GM18873 (cell line): Measurements from ENCODE around the gene CMPK2.

Source experiments
- ATAC-seq: cut with Tn5 transposase; IDR thresholded peaks from one replicate; pipeline ENCODE4 v1.9.1; 2021; ENCODE audit warnings: mild to moderate bottlenecking, moderate library complexity, moderate number of reproducible peaks; ENCODE audit not compliant: unreplicated experiment, low FRiP score

The CMPK2 gene

DNA sequence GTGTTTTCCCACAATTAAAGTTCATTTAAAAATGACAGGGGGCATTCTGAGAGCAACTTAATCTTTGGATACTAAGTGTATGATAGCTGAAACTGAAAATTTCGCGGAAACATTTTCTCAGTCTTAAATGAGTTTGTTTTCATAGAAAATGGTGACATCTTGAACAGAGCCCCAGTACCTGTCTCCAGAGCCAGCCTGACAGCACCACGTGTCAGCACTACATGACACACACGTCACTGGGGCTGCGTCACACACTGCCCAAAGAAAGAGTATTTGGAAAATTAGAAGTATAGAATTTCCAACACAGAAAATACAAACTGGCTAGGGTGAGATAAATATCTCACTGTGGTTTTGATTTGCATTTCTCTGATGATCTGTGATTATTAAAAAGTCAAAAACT, 50.8 kb downstream of the CMPK2 start:
- no peak for ATAC-seq

DNA sequence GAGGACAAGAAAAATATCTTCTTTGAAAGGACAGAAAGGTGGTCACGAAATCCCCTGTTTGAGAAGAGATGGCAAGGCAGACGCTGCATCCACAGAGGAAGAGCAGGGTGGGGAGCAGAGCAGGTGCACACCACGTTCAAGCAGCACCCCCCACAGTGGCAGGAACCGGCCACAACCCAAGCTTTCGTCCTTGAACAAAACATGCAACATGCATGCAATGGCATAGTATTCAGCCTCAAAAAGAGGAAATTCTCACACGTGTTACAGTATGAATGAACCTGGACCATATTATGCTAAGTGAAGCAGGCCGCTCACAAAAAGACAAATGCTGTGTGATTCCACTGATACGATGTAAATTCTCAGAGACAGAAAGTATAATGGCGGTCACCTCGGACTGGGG, 51.4 kb downstream of the CMPK2 start:
- no peak for ATAC-seq

- no peak for ATAC-seq
Observed at GRCh38 chr2:6813573-6813972, 52.1 kb downstream of the CMPK2 start.

GRCh38 chr2:6812857-6813530, 52.7 kb downstream of the CMPK2 start:
- no peak for ATAC-seq

- no peak for ATAC-seq
Observed at GRCh38 chr2:6810961-6811360, 54.7 kb downstream of the CMPK2 start.

- ATAC-seq, result no peak
Observed at GRCh38 chr2:6808426-6808825, 57.3 kb downstream of the CMPK2 start.

DNA sequence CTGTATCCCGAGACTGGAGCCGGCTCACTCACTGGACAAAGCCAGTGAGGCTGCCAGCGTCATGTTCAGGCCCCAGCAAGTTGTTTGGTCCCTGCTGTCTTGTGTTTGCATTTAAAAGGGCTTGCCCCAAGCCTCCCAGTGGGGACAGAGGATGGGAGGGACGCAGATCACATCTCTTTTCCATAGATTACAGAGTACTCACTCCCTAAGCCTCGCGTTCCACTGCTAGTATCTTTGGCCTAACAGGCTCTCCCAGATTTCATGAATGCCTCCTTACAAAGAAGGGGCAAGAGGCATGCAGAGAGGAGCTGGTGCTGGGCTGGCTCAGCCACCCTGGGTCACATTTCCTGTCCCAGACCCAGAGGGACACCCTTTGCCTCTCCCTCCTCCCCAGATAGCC, 59.1 kb downstream of the CMPK2 start:
- no peak for ATAC-seq

- no peak for ATAC-seq
Observed at GRCh38 chr2:6800553-6800952, 65.2 kb downstream of the CMPK2 start.
